IMR-90 (cell line): ENCODE results near the gene GPR157. TPM values are rescaled to one million over a fixed set of nuclear protein-coding genes. Genes with fewer than 3 reads are reported as not detected.
A peak's percentile ranks its signal among the peaks of the same experiment; 100 is the strongest.

Experiments used
- ATAC-seq: fragments of 200-7000 bp; cut with Tn5 transposase; 2 replicates; pipeline ENCODE4 v1.9.1; 2020; ENCODE audit warnings: low read depth, mild to moderate bottlenecking, moderate library complexity
- BruUV-seq: library from RNA; stranded (reverse); fragments of 400-500 nt; replicated peaks from 2 replicates; lab custom pipeline; 2021; lab: Mats Ljungman, UMichigan
- CTCF ChIA-PET: fragments of 300-600 bp; formaldehyde crosslinking; extraction: SDS; loops from one replicate; lab custom pipeline; 2021; ENCODE audit warnings: antibody characterized with exemption; lab: Yijun Ruan, JAX
- POLR2A ChIA-PET: fragments of 300-600 bp; sonication (Branson Sonifier 250); formaldehyde crosslinking; loops from one replicate; lab custom pipeline; 2022; ENCODE audit warnings: antibody characterized with exemption; ENCODE audit not compliant: unreplicated experiment; lab: Charles Lee
- DNase-seq: peaks from one replicate; pipeline ENCODE4 v3.0.0; 2013
- H2AFZ ChIP-seq: replicated peaks from 2 replicates; pipeline ENCODE3; 2013; ENCODE audit warnings: low read length, mild to moderate bottlenecking; ENCODE audit not compliant: poor library complexity
- H2AK5ac ChIP-seq: 2 replicates; pipeline ENCODE4 v1.6.1; 2013; ENCODE audit warnings: low read depth, low read length, inconsistent platforms
- H2AK9ac ChIP-seq: replicated peaks from 2 replicates; pipeline ENCODE3; 2013; ENCODE audit warnings: mild to moderate bottlenecking, low read depth, low read length, moderate library complexity; ENCODE audit not compliant: poor library complexity
- H2BK120ac ChIP-seq: 2 replicates; pipeline ENCODE4 v1.6.1; 2013; ENCODE audit warnings: low read depth, low read length, inconsistent platforms
- H2BK15ac ChIP-seq: 3 replicates; pipeline ENCODE4 v1.6.1; 2013; ENCODE audit warnings: low read depth, low read length, inconsistent platforms
- H2BK20ac ChIP-seq: 2 replicates; pipeline ENCODE4 v1.6.1; 2013; ENCODE audit warnings: low read depth, mild to moderate bottlenecking, inconsistent platforms, low read length, moderate library complexity
- H2BK5ac ChIP-seq: 2 replicates; pipeline ENCODE4 v1.6.1; 2013; ENCODE audit warnings: mild to moderate bottlenecking, low read depth, low read length, inconsistent platforms; ENCODE audit not compliant: poor library complexity, severe bottlenecking
- H3K14ac ChIP-seq: replicated peaks from 2 replicates; pipeline ENCODE4 v1.6.1; 2013; ENCODE audit warnings: low read depth, low read length, inconsistent platforms
- H3K18ac ChIP-seq: 2 replicates; pipeline ENCODE4 v1.6.1; 2013; ENCODE audit warnings: low read depth, low read length, control low read depth
- H3K23ac ChIP-seq: 2 replicates; pipeline ENCODE4 v1.6.1; 2013; ENCODE audit warnings: low read depth, low read length, inconsistent platforms
- H3K27ac ChIP-seq: 2 replicates; pipeline ENCODE4 v1.5.1; 2013; ENCODE audit warnings: mild to moderate bottlenecking, control low read depth, low read length; ENCODE audit not compliant: insufficient read depth
- H3K27me3 ChIP-seq: 2 replicates; pipeline ENCODE4 v1.6.1; 2013; ENCODE audit warnings: low read length; ENCODE audit not compliant: control insufficient read depth, insufficient read depth
- H3K36me3 ChIP-seq: 2 replicates; pipeline ENCODE4 v1.6.1; 2013; ENCODE audit warnings: low read length, mixed read lengths; ENCODE audit not compliant: control insufficient read depth, insufficient read depth
- H3K4ac ChIP-seq: 2 replicates; pipeline ENCODE4 v1.6.1; 2013; ENCODE audit warnings: low read depth, low read length, inconsistent platforms
- H3K4me1 ChIP-seq: 2 replicates; pipeline ENCODE4 v1.6.1; 2013; ENCODE audit warnings: low read length, mixed read lengths; ENCODE audit not compliant: control insufficient read depth, insufficient read depth
- H3K4me2 ChIP-seq: 2 replicates; pipeline ENCODE4 v1.6.1; 2013; ENCODE audit warnings: low read depth, mild to moderate bottlenecking, control low read depth, low read length, moderate library complexity
- H3K4me3 ChIP-seq: 2 replicates; pipeline ENCODE4 v1.5.1; 2013; ENCODE audit warnings: low read depth, mild to moderate bottlenecking, control low read depth, low read length, moderate library complexity; ENCODE audit not compliant: insufficient read depth
- H3K56ac ChIP-seq: 2 replicates; pipeline ENCODE4 v1.6.1; 2013; ENCODE audit warnings: low read length, inconsistent platforms; ENCODE audit not compliant: insufficient read depth; ENCODE audit errors: extremely low read depth
- H3K79me1 ChIP-seq, 2 experiments: 2 replicates each; pipeline ENCODE4 v1.6.1; 2013; ENCODE audit warnings: low read length in 2 of 2, inconsistent platforms in 1 of 2, low read depth in 1 of 2
- H3K9ac ChIP-seq: 2 replicates; pipeline ENCODE4 v1.6.1; 2013; ENCODE audit warnings: low read depth, low read length, control low read depth
- H3K9me1 ChIP-seq: 2 replicates; pipeline ENCODE4 v1.6.1; 2013; ENCODE audit warnings: low read length, inconsistent platforms; ENCODE audit not compliant: insufficient read depth
- H3K9me3 ChIP-seq: 2 replicates; pipeline ENCODE4 v1.6.1; 2013; ENCODE audit warnings: low read length; ENCODE audit not compliant: control insufficient read depth, insufficient read depth
- H4K20me1 ChIP-seq: 2 replicates; pipeline ENCODE4 v1.6.1; 2013; ENCODE audit warnings: low read length, inconsistent platforms; ENCODE audit not compliant: insufficient read depth
- H4K5ac ChIP-seq: 2 replicates; pipeline ENCODE4 v1.6.1; 2013; ENCODE audit warnings: mild to moderate bottlenecking, low read depth, low read length, control low read depth
- H4K8ac ChIP-seq, 2 experiments: 2 replicates each; pipeline ENCODE4 v1.6.1; 2013; ENCODE audit warnings: low read depth in 2 of 2, low read length in 2 of 2, control low read depth in 1 of 2, inconsistent platforms in 1 of 2
- H4K91ac ChIP-seq: 2 replicates; pipeline ENCODE4 v1.6.1; 2013; ENCODE audit warnings: low read depth, low read length, inconsistent platforms; ENCODE audit not compliant: insufficient read depth
- BHLHE40 ChIP-seq: fragments of 150-350 bp; IDR thresholded peaks from 2 replicates; pipeline ENCODE4 v1.6.1; 2016; ENCODE audit warnings: mild to moderate bottlenecking, low read depth, low read length
- CEBPB ChIP-seq: IDR thresholded peaks from 2 replicates; pipeline ENCODE4 v1.6.1; 2012; ENCODE audit warnings: low read depth, low read length, improper control_type of control experiment
- CHD1 ChIP-seq: IDR thresholded peaks from 2 replicates; pipeline ENCODE4 v1.6.1; 2012; ENCODE audit warnings: low read depth, low read length, improper control_type of control experiment
- ELK1 ChIP-seq: fragments of 150-350 bp; IDR thresholded peaks from 2 replicates; pipeline ENCODE4 v1.6.1; 2016; ENCODE audit warnings: low read depth, mild to moderate bottlenecking, low read length, moderate library complexity, borderline replicate concordance
- FOS ChIP-seq: fragments of 150-350 bp; IDR thresholded peaks from 2 replicates; pipeline ENCODE4 v1.6.1; 2016; ENCODE audit warnings: low read depth, low read length
- MAZ ChIP-seq: IDR thresholded peaks from 2 replicates; pipeline ENCODE4 v1.6.1; 2012; ENCODE audit warnings: low read depth, mild to moderate bottlenecking, low read length, improper control_type of control experiment, moderate library complexity, borderline replicate concordance
- MXI1 ChIP-seq: IDR thresholded peaks from 2 replicates; pipeline ENCODE4 v1.6.1; 2012; ENCODE audit warnings: low read depth, mild to moderate bottlenecking, low read length, moderate library complexity, borderline replicate concordance
- NFE2L2 ChIP-seq: fragments of 150-350 bp; IDR thresholded peaks from 2 replicates; pipeline ENCODE4 v1.6.1; 2016; ENCODE audit warnings: low read depth, mild to moderate bottlenecking, low read length
- RAD21 ChIP-seq: IDR thresholded peaks from 2 replicates; pipeline ENCODE4 v1.6.1; 2012; ENCODE audit warnings: low read length, improper control_type of control experiment
- RCOR1 ChIP-seq: IDR thresholded peaks from 2 replicates; pipeline ENCODE4 v1.6.1; 2012; ENCODE audit warnings: mild to moderate bottlenecking, low read length, improper control_type of control experiment; ENCODE audit not compliant: insufficient replicate concordance
- RFX5 ChIP-seq: IDR thresholded peaks from 2 replicates; pipeline ENCODE4 v1.8.0; 2012; ENCODE audit warnings: low read depth, mild to moderate bottlenecking, low read length, moderate library complexity
- USF2 ChIP-seq: fragments of 150-350 bp; IDR thresholded peaks from 2 replicates; pipeline ENCODE4 v1.6.1; 2017; ENCODE audit warnings: mild to moderate bottlenecking, antibody characterized with exemption, low read length, low read depth
- WGBS, 2 experiments: methylation state at CpG; one replicate each; pipeline versions ENCODE4 v1.1.5 to v1.1.7; 2013; ENCODE audit warnings: missing lambda C conversion rate in 2 of 2; ENCODE audit not compliant: insufficient read length in 1 of 2; ENCODE audit errors: extremely low coverage in 2 of 2; 5-methylcytosine and 5-hydroxymethylcytosine counted together
- dilution Hi-C: fragments of 300-500 bp; cut with HindIII; formaldehyde crosslinking; loops from one replicate; pipeline ENCODE4 v1.14.3; 2018; ENCODE audit warnings: low sequenced_read_pairs; ENCODE audit not compliant: unreplicated experiment
- in situ Hi-C: fragments of 300-500 bp; cut with MboI; formaldehyde crosslinking; loops from 3 replicates; pipeline ENCODE4 v1.14.3; 2019; ENCODE audit warnings: low sequenced_read_pairs, inconsistent platforms, mixed read lengths
- intact Hi-C: fragments of 100-400 bp; cut with micrococcal nuclease; formaldehyde crosslinking; loops from 2 replicates; pipeline ENCODE4 v1.10.0; 2022
- polyA plus RNA-seq, 3 experiments: library from polyadenylated mRNA; depleted of rRNA; stranded (reverse); fragments of >200 nt; gene quantifications; 2 replicates each; pipeline ENCODE4 v1.2.3, GENCODE V29; 2012; ENCODE audit warnings: low replicate concordance in 1 of 3
- total RNA-seq: library from RNA; depleted of rRNA; stranded (reverse); fragments of >200 nt; gene quantifications from 2 replicates; pipeline ENCODE4 v1.2.3, GENCODE V29; 2012

Gene GPR157
- total and polyA plus RNA-seq, 2 of the 4 experiments (the other 2 are of a cell fraction) = 1.8 to 2.7 TPM

GRCh38 chr1:9165396-9165795 lies 36.5 kb upstream of the GPR157 start:
- H3K27me3 ChIP-seq = no peaks in the 10 kb centered on the region
- H3K79me1 ChIP-seq = peaks cover 16 to 87% of the 10 kb centered on the region in 2 experiments
- H4K20me1 ChIP-seq = peaks cover 92% of the 10 kb centered on the region
- H3K27ac ChIP-seq = no peak overlapping the region
- H2AFZ ChIP-seq = no peak overlapping the region
- H2BK120ac ChIP-seq = no peak overlapping the region
- TF ChIP-seq FOS (no peak), MAZ (no peak), MXI1 (no peak), NFE2L2 (no peak), RFX5 (no peak), USF2 (no peak), ELK1 (no peak), RAD21 (no peak), CEBPB (no peak), RCOR1 (no peak), BHLHE40 (no peak), CHD1 (no peak)
- peaks cover 8% of the 10 kb centered on the region; the same call in 1 of the 2 replicates for H3K36me3 ChIP-seq
- intact Hi-C loops (no loop called here), dilution Hi-C loops (no loop called here), in situ Hi-C loops (no loop called here)
- 0 out of 3 replicates have a peak overlapping the region, but pooled peaks have one; percentile 7 for H2BK15ac ChIP-seq
- H3K4me1 ChIP-seq = peaks cover 31% of the 10 kb centered on the region
- ChIA-PET POLR2A (interaction anchor here (0.7 kb wide), 1 partner anchor 10 kb away, joined by 16 read pairs; no protein-coding TSS in a partner anchor), CTCF (interaction anchor here (0.6 to 0.7 kb wide), 2 partner anchors 27 to 161 kb away, joined by 3 to 5 read pairs; no protein-coding TSS in a partner anchor)
- no peak overlapping the region for H3K14ac ChIP-seq
- H3K4me3 ChIP-seq = no peak overlapping the region
- DNase-seq = no peak
- no TSS peak for BruUV-seq
- no peak overlapping the region for H3K9ac ChIP-seq
- peaks cover 34% of the 10 kb centered on the region for H3K9me1 ChIP-seq
- no peak overlapping the region for H2BK5ac ChIP-seq
- no CpG with 5 or more reads among the region's 7 CpGs for WGBS, 2 experiments
- ATAC-seq = no peak
- H4K5ac ChIP-seq = no peak overlapping the region
- H3K23ac ChIP-seq = no peak overlapping the region
- H3K9me3 ChIP-seq = no peaks in the 10 kb centered on the region
- H3K18ac ChIP-seq = no peak overlapping the region
- no peak overlapping the region for H3K4me2 ChIP-seq
- H4K91ac ChIP-seq = no peak overlapping the region
- H2AK5ac ChIP-seq = peak overlapping the region; percentile 69; the same call in 1 of the 2 replicates
- no peak overlapping the region; the same call in 1 of the 2 replicates for H2BK20ac ChIP-seq
- no peak overlapping the region for H2AK9ac ChIP-seq
- H3K56ac ChIP-seq = no peak overlapping the region
- H3K4ac ChIP-seq = no peak overlapping the region; the same call in 1 of the 2 replicates
- no peak overlapping the region for H4K8ac ChIP-seq
